Activated CD4-positive, CD25-positive, alpha-beta regulatory T cell treated with anti-CD3 and anti-CD28 coated beads, Interleukin-2, amount 50 U/mL, for 24 hours (primary cell): ENCODE measurements around the gene ABHD16A.

Experiments
- ATAC-seq, 2 donors: fragments of 150-1000 bp; cut with Tn5 transposase; one replicate each; pipeline ENCODE4 v1.10.0; 2021; ENCODE audit warnings: mild to moderate bottlenecking in 1 of 2, moderate library complexity in 1 of 2

ABHD16A gene

GRCh38 chr6:31687860-31688693 is 15.0 kb downstream of the ABHD16A start:
- ATAC-seq = no peak

- no peak for ATAC-seq
Measured at GRCh38 chr6:31687321-31687720, 15.8 kb downstream of the ABHD16A start.

- no peak for ATAC-seq
Measured at GRCh38 chr6:31686483-31686882, 16.6 kb downstream of the ABHD16A start.

- no peak for ATAC-seq
Measured at GRCh38 chr6:31683591-31683990, 19.5 kb downstream of the ABHD16A start.

GRCh38 chr6:31681135-31681671 is 21.9 kb downstream of the ABHD16A start:
- ATAC-seq = peak; percentile 53 to 60

GRCh38 chr6:31680226-31681134 is 22.6 kb downstream of the ABHD16A start, which contains the start of gene LY6G5C:
Gene LY6G5C, minus strand, starts transcription at chr6:31681067. Its CDS starts 694 bp downstream, at chr6:31680373.
- ATAC-seq = peak; percentile 73 to 77

- ATAC-seq = no peak
Measured at GRCh38 chr6:31677955-31678354, 25.2 kb downstream of the ABHD16A start.

- no peak for ATAC-seq
Measured at GRCh38 chr6:31676904-31677303, 26.2 kb downstream of the ABHD16A start.

GRCh38 chr6:31676322-31676903 is 26.7 kb downstream of the ABHD16A start:
- no peak for ATAC-seq

- ATAC-seq = no peak
Measured at GRCh38 chr6:31669676-31670075, 33.4 kb downstream of the ABHD16A start, which contains the start of gene LY6G5B. Gene LY6G5B, plus strand, starts transcription at chr6:31669976. Its CDS starts 975 bp downstream, at chr6:31670951.

GRCh38 chr6:31666337-31666965 is 36.7 kb downstream of the ABHD16A start:
- ATAC-seq = no peak

- peak; percentile 89 for ATAC-seq
Measured at GRCh38 chr6:31665501-31666336, 37.4 kb downstream of the ABHD16A start, which contains the start of gene CSNK2B. Gene CSNK2B, plus strand, starts transcription at chr6:31666080. Its CDS starts 752 bp downstream, at chr6:31666832.

GRCh38 chr6:31664790-31665500 is 38.2 kb downstream of the ABHD16A start, which contains the start of gene GPANK1:
Gene GPANK1, minus strand, starts transcription at chr6:31664997. Its CDS starts 519 bp downstream, at chr6:31664478.
- ATAC-seq = peak; percentile 44 to 45

- ATAC-seq = no peak
Measured at GRCh38 chr6:31663961-31664789, 38.9 kb downstream of the ABHD16A start.

GRCh38 chr6:31663126-31663960 is 39.8 kb downstream of the ABHD16A start:
- ATAC-seq = no peak

- ATAC-seq = no peak
Measured at GRCh38 chr6:31662124-31662723, 40.9 kb downstream of the ABHD16A start.

- ATAC-seq = no peak
Measured at GRCh38 chr6:31661262-31662123, 41.6 kb downstream of the ABHD16A start.
